Breast epithelium (tissue), 3 donors: ENCODE data around the gene DBX2.

ENCODE experiments used
- POLR2A ChIP-seq: fragments of 450-650 bp; IDR thresholded peaks from one replicate; pipeline ENCODE4 v1.6.1; 2016; ENCODE audit warnings: antibody characterized with exemption, mild to moderate bottlenecking, moderate library complexity
- POLR2AphosphoS5 ChIP-seq, 3 donors: sonication (generic); formaldehyde crosslinking; IDR thresholded peaks; one replicate each; pipeline ENCODE4 v1.6.1; 2017; ENCODE audit warnings: antibody characterized with exemption in 3 of 3
- TF ChIP-seq, protein P1 (sequence below), 3 donors: fragments of 450-650 bp; IDR thresholded peaks; one replicate each; pipeline ENCODE4 v1.5.1; 2016 to 2017; ENCODE audit warnings: antibody characterized with exemption in 3 of 3, mild to moderate bottlenecking in 3 of 3, moderate library complexity in 3 of 3

DNA sequence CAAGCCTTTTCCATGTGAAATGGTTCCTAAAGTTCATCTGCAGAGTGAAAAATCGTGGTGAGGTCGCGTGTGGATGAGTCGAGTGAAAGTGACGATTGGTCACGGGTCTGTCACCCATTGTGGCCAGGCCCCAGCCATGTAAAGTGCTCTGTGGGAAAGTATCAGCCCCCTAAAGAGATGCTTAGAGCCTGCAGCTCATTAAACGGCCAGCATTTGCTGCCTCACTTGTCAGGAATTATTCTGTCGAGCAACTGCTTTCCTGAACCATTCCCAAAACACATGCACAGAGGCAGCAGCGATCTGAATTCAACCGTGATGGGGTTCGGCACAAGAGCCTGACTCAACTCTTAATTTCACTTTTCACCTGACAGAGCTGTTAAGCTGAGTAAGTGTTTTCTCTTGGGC is 16.0 kb downstream of the DBX2 start:
- TF ChIP-seq POLR2A (no peak), POLR2AphosphoS5 (IDR thresholded peaks at IDR 0.05) (no peak)
- TF ChIP-seq, protein P1, sequence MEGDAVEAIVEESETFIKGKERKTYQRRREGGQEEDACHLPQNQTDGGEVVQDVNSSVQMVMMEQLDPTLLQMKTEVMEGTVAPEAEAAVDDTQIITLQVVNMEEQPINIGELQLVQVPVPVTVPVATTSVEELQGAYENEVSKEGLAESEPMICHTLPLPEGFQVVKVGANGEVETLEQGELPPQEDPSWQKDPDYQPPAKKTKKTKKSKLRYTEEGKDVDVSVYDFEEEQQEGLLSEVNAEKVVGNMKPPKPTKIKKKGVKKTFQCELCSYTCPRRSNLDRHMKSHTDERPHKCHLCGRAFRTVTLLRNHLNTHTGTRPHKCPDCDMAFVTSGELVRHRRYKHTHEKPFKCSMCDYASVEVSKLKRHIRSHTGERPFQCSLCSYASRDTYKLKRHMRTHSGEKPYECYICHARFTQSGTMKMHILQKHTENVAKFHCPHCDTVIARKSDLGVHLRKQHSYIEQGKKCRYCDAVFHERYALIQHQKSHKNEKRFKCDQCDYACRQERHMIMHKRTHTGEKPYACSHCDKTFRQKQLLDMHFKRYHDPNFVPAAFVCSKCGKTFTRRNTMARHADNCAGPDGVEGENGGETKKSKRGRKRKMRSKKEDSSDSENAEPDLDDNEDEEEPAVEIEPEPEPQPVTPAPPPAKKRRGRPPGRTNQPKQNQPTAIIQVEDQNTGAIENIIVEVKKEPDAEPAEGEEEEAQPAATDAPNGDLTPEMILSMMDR (IDR thresholded peaks at IDR 0.05), result no peak
